Parathyroid adenoma (tissue), 2 donors: ENCODE data around the gene SHROOM1.

ENCODE experiments used
- H2AFZ ChIP-seq: fragments of 300-600 bp; sonication (generic); one replicate; pipeline ENCODE4 v1.7.0; 2017; ENCODE audit warnings: antibody characterized with exemption, mild to moderate bottlenecking
- H3K27ac ChIP-seq: fragments of 300-600 bp; sonication (generic); one replicate; pipeline ENCODE4 v1.7.0; 2017
- H3K27me3 ChIP-seq: fragments of 300-600 bp; sonication (generic); one replicate; pipeline ENCODE4 v1.7.0; 2017; ENCODE audit warnings: low read length; ENCODE audit not compliant: control insufficient read depth, insufficient read depth
- H3K36me3 ChIP-seq: fragments of 300-600 bp; sonication (generic); one replicate; pipeline ENCODE4 v1.7.0; 2017; ENCODE audit warnings: low read length; ENCODE audit not compliant: control insufficient read depth, insufficient read depth
- H3K4me1 ChIP-seq: fragments of 300-600 bp; sonication (generic); one replicate; pipeline ENCODE4 v1.7.0; 2017; ENCODE audit warnings: control low read depth
- H3K4me2 ChIP-seq: fragments of 300-600 bp; sonication (generic); one replicate; pipeline ENCODE4 v1.7.0; 2017; ENCODE audit warnings: low read length
- H3K4me3 ChIP-seq: fragments of 300-600 bp; sonication (generic); one replicate; pipeline ENCODE4 v1.7.0; 2017; ENCODE audit warnings: low read depth, low read length
- H3K79me2 ChIP-seq: fragments of 300-600 bp; sonication (generic); one replicate; pipeline ENCODE4 v1.7.0; 2017; ENCODE audit warnings: control low read depth
- H3K9ac ChIP-seq: fragments of 300-600 bp; sonication (generic); one replicate; pipeline ENCODE4 v1.7.0; 2017; ENCODE audit warnings: mild to moderate bottlenecking
- H3K9me3 ChIP-seq: fragments of 300-600 bp; sonication (generic); one replicate; pipeline ENCODE4 v1.7.0; 2017; ENCODE audit warnings: low read length; ENCODE audit not compliant: control insufficient read depth
- CTCF ChIP-seq: fragments of 300-600 bp; sonication (generic); IDR thresholded peaks from one replicate; pipeline ENCODE4 v1.7.0; 2017; ENCODE audit warnings: antibody characterized with exemption, mild to moderate bottlenecking
- donor health status: primary hyperparathyroidism.

The SHROOM1 gene

GRCh38 chr5:132802044-132802684, 28.3 kb downstream of the SHROOM1 start:
- Histone ChIP-seq H3K36me3 (no peaks in the 10 kb centered on the region), H3K4me2 (no peak overlapping the region), H3K27ac (no peak overlapping the region), H2AFZ (no peak overlapping the region), H3K4me1 (no peaks in the 10 kb centered on the region), H3K27me3 (no peaks in the 10 kb centered on the region), H3K79me2 (no peaks in the 10 kb centered on the region), H3K9ac (no peak overlapping the region), H3K9me3 (no peaks in the 10 kb centered on the region), H3K4me3 (no peak overlapping the region)
- no peak for TF ChIP-seq CTCF

GRCh38 chr5:132800545-132800944, 29.9 kb downstream of the SHROOM1 start:
- no peak overlapping the region for H3K9ac ChIP-seq
- no peak overlapping the region for H3K27ac ChIP-seq
- no peaks in the 10 kb centered on the region for H3K36me3 ChIP-seq

GRCh38 chr5:132799392-132799791, 31.1 kb downstream of the SHROOM1 start:
- no peak for TF ChIP-seq CTCF
- H2AFZ ChIP-seq = no peak overlapping the region
- no peak overlapping the region for H3K4me3 ChIP-seq
- no peaks in the 10 kb centered on the region for H3K4me1 ChIP-seq
- no peaks in the 10 kb centered on the region for H3K36me3 ChIP-seq
- H3K9ac ChIP-seq = no peak overlapping the region
- H3K9me3 ChIP-seq = no peaks in the 10 kb centered on the region
- H3K4me2 ChIP-seq = no peak overlapping the region
- H3K27ac ChIP-seq = no peak overlapping the region
- H3K79me2 ChIP-seq = no peaks in the 10 kb centered on the region
- H3K27me3 ChIP-seq = no peaks in the 10 kb centered on the region

More at GRCh38 chr5:132800545-132800944, 29.9 kb downstream of the SHROOM1 start:
- no peak overlapping the region for H3K4me3 ChIP-seq
- H3K27me3 ChIP-seq = no peaks in the 10 kb centered on the region
- H3K79me2 ChIP-seq = no peaks in the 10 kb centered on the region
- no peaks in the 10 kb centered on the region for H3K4me1 ChIP-seq
- no peak for TF ChIP-seq CTCF
- H3K4me2 ChIP-seq = no peak overlapping the region
- H3K9me3 ChIP-seq = no peaks in the 10 kb centered on the region
- H2AFZ ChIP-seq = no peak overlapping the region

- no peak overlapping the region for H3K9ac ChIP-seq
- no peaks in the 10 kb centered on the region for H3K4me1 ChIP-seq
These were observed 32.8 kb downstream of the SHROOM1 start for GRCh38 chr5:132797651-132798050.

More at GRCh38 chr5:132797651-132798050, 32.8 kb downstream of the SHROOM1 start:
- Histone ChIP-seq H3K79me2 (no peaks in the 10 kb centered on the region), H3K9me3 (no peaks in the 10 kb centered on the region), H3K36me3 (no peaks in the 10 kb centered on the region), H3K4me2 (no peak overlapping the region), H2AFZ (no peak overlapping the region), H3K27ac (no peak overlapping the region), H3K27me3 (no peaks in the 10 kb centered on the region), H3K4me3 (no peak overlapping the region)
- no peak for TF ChIP-seq CTCF
